ENCODE measurements around the gene LIMS3.
"Not testable (repeated sequence)": the region's sequence is repeated elsewhere in the genome, so short reads cannot be mapped to it uniquely, and the experiment has no call there.

The LIMS3 gene

DNA sequence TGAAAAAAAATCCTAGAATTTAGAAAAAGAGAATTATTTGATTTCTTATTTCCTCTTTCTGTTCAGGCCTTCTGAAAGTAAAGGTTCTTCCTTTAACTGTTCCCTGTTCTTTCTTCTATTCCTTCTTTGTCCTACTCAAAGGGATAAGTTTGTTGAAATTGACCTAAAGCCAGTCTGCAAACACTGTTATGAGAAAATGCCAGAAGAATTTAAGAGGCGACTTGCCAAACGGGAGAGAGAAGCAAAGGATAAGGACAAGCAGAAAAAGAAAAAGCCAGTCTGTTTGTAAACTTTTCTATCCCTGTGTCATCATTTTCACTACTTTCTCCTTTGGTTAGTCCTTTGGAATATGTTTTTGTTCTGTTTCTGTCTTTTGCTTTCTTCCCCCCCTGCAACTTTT lies 26.0 kb downstream of the LIMS3 start:
- not testable (repeated sequence) for DNase-seq (ENCODE audit: low read depth in 2 of 2)

- not testable (repeated sequence) for DNase-seq (ENCODE audit: low read depth in 2 of 2)
Observed at GRCh38 chr2:109927803-109928202, 29.3 kb downstream of the LIMS3 start.

DNA sequence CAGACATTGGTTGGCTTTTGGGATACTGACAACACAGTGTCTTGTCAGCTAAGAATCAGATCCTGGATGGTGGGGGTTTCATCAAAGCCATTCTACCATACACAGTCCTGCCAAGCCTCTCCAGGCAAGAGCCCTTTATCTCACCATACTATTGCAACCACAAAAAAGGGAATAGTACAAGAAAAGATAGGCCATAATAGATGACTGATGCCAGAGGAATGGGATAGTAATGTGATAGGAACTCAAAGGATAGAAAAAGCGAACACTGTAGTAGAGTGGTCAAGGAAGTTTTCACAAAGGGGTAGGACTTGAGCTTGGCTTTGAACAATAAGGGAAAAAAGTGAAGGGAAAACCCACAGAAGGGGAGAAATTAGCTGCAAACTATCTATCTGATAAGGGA lies 30.7 kb downstream of the LIMS3 start:
- DNase-seq (ENCODE audit: low read depth in 2 of 2), result not testable (repeated sequence)

DNA sequence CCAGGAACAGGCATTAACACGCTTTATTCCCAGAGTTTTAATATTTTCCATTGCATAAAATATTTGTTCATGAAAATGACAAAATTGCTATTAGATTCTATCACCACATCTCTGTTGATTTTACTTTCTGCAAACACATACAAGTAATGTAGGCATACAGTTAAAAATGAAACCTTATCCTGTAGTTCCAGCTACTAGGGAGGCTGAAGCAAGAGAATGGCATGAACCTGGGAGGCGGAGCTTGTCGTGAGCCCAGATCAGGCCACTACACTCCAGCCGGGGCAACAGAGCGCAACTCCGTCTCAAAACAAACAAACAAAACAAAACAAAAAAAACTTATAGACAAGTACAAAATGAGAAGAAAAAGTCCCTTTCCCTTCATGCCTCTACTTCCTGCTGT lies 38.0 kb downstream of the LIMS3 start:
- not testable (repeated sequence) for DNase-seq (ENCODE audit: low read depth in 2 of 2)

GRCh38 chr2:109945362-109945761 lies 46.9 kb downstream of the LIMS3 start:
- DNase-seq (ENCODE audit: low read depth in 2 of 2), result not testable (repeated sequence)

- not testable (repeated sequence) for DNase-seq (ENCODE audit: low read depth in 2 of 2)
Observed at GRCh38 chr2:109947262-109947958, 48.9 kb downstream of the LIMS3 start.

DNA sequence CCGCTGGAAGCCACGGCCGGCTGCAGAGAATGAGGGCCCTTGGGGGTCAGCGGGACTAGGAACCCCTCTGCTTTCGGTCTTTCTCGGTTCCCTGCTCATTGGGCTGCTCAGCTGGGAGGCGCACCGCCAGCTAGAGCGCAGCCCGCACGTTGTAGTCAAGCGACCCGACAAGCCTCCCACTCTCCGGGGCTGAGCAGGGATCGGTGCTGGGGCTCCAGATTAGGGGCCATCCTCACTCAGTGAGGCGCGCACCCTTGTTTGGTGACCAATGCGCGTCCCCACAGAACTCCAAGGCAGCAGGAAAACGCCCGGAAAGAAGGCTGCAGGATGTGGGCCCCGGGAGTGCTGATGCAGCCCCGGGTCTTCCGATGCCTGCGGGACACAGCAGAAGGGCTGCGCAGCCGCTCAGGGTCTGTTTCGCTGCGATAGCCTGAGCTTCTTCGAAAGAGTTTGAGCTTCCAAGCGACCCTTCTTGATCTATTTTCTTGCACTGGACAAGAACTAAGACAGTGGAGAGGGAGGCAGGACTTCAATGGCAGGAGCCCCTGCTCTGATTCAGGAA lies 49.6 kb downstream of the LIMS3 start:
- not testable (repeated sequence) for DNase-seq (ENCODE audit: low read depth in 2 of 2)

DNA sequence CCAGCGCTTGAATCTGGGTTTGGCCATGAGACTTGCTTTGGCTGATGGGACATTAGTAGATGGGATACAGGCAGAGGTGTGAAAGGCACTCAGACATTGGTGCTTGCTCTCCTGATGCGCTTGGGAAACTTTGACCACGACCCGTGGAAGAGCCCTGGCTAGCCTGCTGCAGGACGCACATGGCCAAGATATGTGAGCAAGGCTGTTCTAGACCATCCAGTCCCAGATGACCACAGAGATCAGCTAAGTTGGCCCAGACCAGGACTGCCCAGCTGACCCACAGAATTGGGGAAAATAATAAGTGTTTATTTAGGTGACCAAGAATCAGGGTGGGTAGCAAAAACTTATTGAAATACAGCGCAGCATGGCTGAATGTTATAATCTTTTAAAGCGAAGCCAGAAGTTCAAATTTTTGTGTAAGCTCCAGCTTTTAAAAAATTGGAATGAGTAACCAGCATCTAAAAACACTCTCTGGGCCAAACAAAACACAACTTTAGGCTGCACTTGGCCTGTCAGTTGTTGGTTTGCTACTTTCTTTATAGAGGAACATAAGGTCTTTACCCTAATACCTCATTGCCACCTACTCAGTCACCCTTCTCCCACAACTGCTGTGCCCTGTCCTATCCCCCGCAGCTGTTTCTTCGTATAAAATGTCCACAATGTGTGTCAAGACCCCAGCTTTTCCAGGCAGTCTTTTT lies 51.8 kb downstream of the LIMS3 start:
- DNase-seq (ENCODE audit: low read depth in 2 of 2), result not testable (repeated sequence)

DNA sequence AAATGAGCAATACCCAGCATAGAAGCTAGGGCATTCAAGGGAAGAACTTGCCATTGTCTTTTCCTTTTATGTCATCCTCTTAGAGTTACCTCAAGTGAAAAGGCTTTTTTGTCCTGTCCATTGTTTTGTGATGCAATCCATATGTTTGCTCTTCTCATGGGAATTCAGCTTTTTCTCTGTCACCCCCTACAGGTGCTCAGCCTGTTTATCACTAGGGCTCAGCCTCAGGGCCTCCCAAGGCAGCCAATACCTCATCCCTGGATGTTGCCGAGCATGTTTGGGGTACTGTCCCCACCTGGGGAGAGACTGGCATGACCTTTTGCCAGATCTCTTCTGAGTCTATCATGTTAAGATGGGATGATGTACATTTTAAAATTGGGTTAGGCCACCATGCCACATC lies 65.5 kb downstream of the LIMS3 start:
- not testable (repeated sequence) for DNase-seq (ENCODE audit: low read depth in 2 of 2)

DNA sequence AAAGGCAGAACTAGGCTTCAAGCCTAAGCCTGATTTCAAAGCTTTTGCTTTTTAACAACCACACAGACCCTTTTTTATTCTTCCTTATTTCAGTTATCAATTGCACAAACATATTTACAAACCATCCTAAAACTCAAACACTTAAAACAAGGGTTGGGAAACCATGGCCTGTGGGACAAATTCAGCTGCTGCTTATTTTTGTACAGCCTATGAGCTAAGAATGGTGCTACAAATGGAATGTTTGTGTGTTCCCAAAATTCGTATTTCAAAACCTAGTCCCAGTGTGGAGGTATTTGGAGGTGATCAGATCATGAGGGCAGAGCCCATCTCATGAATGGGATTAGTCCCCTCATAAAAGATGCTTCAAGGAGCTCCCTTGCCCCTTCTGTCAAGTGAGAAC lies 67.0 kb downstream of the LIMS3 start:
- not testable (repeated sequence) for DNase-seq (ENCODE audit: low read depth in 2 of 2)

- not testable (repeated sequence) for DNase-seq (ENCODE audit: low read depth in 2 of 2)
Observed at GRCh38 chr2:109966107-109966736, 67.7 kb downstream of the LIMS3 start.

- DNase-seq (ENCODE audit: low read depth in 2 of 2), result not testable (repeated sequence)
Observed at GRCh38 chr2:109966858-109967257, 68.4 kb downstream of the LIMS3 start.

DNA sequence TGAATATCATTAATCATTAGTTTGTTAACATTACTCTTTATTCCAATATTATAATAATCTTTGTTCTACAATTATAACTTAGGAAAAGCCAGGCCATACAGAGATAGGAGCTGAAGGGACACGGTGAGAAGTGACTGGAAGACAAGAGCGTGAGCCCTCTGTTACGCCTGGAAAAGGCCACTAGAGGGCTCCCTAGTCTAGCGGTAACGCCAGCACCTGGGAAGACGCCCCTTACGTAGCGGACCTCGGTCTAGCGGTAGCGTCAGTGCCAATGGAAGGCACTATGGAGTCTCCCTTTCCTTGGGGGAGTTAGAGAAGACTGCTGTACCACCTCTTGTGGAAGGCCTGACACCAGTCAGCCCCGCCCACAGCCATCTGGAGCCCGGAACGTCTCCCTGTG lies 71.4 kb downstream of the LIMS3 start:
- not testable (repeated sequence) for DNase-seq (ENCODE audit: low read depth in 2 of 2)

DNA sequence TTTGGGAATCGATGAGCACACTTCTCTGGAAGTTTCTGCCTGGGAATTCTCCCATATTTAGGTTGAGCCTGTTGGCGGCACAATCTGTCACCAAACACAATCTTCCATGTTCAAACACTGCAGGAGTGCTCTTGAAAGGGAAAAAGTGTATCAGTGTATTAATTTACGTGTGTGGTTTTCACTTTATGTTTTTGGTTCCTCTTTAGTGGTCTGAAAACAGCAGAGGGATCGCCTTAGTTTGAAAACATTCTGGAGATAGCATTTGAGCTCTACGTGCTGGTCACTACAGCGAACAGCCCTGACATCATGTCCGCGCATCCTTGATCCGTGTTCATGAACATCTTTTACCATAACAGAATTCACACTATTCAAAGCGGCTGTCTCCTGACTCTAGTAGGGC lies 73.2 kb downstream of the LIMS3 start:
- not testable (repeated sequence) for DNase-seq (ENCODE audit: low read depth in 2 of 2)

Data from stimulated activated CD8-positive, alpha-beta memory T cell treated with anti-CD3 and anti-CD28 coated beads, Interleukin-2, amount 100 ng/mL, for 1 hour (primary cell).